HFF-Myc (cell line): ENCODE data around the gene TTC28.
"Not testable (repeated sequence)": the region's sequence is repeated elsewhere in the genome, so short reads cannot be mapped to it uniquely, and the experiment has no call there.

Source experiments
- DNase-seq: peaks from one replicate; pipeline ENCODE4 v3.0.0-alpha.2; 2011; ENCODE audit warnings: low read depth; ENCODE audit errors: extremely low read depth
- H3K4me3 ChIP-seq: replicated peaks from 2 replicates; pipeline ENCODE4 v1.5.1; 2011; ENCODE audit warnings: low read depth, mild to moderate bottlenecking, control low read depth, low read length
- TF ChIP-seq, protein P1 (sequence below): IDR thresholded peaks from 2 replicates; pipeline ENCODE4 v1.5.1; 2012; ENCODE audit warnings: mild to moderate bottlenecking, low read depth, low read length, control low read depth; ENCODE audit errors: missing control alignments

TTC28 gene

DNA sequence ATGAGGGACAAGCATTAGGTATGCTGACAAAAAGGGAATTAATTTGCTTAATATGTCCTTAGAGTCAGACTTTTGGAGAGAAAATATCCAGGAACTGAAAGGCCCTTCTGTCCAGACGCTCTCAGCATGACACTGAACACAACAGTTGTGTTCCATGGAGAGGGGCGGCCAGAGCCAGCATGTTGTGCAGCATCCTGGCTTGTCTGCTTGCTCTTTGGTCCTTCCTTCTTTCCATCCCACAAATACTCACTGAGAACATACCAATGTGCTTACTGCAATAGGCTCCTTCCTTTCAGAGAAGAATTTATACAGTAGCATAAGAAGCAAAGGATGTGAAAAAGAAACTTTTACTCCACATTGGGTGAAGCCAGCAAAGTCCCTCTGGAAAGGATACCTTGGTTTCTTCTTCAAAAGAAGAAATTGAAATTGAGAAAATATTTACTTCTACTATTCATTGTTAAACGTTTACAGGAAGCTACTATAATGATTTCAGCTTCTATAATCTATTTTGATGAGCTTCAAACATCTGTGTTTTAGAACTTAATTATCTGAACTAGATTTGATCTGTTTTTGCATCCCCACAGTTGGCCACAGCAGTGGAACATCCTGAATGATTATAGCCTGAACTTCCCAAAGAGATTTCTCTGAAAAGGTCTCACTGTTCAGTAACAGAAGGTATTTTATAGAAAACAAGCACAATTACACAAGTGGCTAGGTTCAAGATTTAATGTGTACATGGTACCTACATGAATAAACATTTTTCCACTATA, 456.5 kb downstream of the TTC28 start:
- no peak for DNase-seq
- no peak overlapping the region for H3K4me3 ChIP-seq
- TF ChIP-seq, protein P1, sequence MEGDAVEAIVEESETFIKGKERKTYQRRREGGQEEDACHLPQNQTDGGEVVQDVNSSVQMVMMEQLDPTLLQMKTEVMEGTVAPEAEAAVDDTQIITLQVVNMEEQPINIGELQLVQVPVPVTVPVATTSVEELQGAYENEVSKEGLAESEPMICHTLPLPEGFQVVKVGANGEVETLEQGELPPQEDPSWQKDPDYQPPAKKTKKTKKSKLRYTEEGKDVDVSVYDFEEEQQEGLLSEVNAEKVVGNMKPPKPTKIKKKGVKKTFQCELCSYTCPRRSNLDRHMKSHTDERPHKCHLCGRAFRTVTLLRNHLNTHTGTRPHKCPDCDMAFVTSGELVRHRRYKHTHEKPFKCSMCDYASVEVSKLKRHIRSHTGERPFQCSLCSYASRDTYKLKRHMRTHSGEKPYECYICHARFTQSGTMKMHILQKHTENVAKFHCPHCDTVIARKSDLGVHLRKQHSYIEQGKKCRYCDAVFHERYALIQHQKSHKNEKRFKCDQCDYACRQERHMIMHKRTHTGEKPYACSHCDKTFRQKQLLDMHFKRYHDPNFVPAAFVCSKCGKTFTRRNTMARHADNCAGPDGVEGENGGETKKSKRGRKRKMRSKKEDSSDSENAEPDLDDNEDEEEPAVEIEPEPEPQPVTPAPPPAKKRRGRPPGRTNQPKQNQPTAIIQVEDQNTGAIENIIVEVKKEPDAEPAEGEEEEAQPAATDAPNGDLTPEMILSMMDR: no peak

- TF ChIP-seq, protein P1: no peak
- no peak for DNase-seq
- H3K4me3 ChIP-seq: no peak overlapping the region
Measured at GRCh38 chr22:28222571-28222970, 457.1 kb downstream of the TTC28 start.

DNA sequence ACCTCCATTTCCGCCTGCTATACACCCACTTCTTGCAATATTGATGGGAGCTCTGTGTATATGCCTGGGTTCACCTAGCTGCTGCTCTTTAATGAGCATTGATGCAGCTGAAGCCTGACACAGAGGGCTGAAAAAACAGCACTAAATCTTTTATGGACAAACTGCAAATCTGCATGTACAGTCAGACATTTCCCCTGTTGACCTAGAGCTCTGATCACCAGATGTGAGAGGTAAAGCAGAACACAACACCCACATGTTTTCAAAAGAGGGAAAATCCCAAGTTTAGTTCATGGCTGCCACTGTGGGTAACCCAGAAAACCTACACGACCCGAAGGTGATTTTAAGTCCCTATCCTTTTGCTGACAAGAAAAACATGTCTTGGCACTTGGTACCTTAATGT, 457.6 kb downstream of the TTC28 start:
- DNase-seq: peak; percentile 21
- TF ChIP-seq, protein P1: no peak

GRCh38 chr22:28220626-28221363, 458.8 kb downstream of the TTC28 start:
- DNase-seq: no peak
- no peak overlapping the region for H3K4me3 ChIP-seq
- TF ChIP-seq, protein P1: no peak

More for the DNA sequence above, 457.6 kb downstream of the TTC28 start:
- H3K4me3 ChIP-seq: no peak overlapping the region

DNA sequence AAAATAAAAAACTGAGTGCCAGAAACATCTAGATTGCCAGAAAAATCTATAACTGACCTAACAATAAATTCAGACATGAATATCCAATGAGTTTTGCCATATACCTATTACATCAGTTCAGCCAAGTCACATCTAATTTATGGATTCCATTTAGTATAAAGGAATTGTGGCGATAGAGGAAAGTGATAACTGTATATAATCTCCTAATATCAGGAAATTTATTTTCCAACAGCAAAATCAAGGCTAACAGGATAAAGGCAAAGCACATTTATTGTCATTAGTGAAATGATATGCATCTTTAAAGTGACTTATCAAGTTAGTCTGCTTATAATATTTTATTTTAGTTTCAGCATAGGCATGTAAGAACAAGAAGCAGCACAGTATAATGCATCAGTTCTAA, 462.4 kb downstream of the TTC28 start:
- H3K4me3 ChIP-seq: no peak overlapping the region
- no peak for DNase-seq
- TF ChIP-seq, protein P1: no peak

DNA sequence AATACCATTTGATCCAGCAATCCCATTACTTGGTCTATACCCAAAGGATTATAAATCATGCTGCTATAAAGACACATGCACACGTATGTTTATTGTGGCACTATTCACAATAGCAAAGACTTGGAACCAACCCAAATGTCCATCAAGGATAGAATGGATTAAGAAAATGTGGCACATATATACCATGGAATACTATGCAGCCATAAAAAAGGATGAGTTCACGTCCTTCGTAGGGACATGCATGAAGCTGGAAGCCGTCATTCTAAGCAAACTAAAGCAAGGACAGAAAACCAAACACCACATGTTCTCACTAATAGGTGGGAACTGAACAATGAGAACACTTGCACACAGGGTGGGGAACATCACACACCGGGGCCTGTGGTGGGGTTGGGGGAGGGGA, 464.9 kb downstream of the TTC28 start:
- not testable (repeated sequence) for DNase-seq, H3K4me3 ChIP-seq

GRCh38 chr22:28209457-28209856, 470.2 kb downstream of the TTC28 start:
- not testable (repeated sequence) for DNase-seq, H3K4me3 ChIP-seq
